ENCODE measurements around the gene SRPX2.

The SRPX2 gene

GRCh38 chrX:100611951-100612350 is 32.0 kb upstream of the SRPX2 start:
- TF ChIP-seq, protein P1, sequence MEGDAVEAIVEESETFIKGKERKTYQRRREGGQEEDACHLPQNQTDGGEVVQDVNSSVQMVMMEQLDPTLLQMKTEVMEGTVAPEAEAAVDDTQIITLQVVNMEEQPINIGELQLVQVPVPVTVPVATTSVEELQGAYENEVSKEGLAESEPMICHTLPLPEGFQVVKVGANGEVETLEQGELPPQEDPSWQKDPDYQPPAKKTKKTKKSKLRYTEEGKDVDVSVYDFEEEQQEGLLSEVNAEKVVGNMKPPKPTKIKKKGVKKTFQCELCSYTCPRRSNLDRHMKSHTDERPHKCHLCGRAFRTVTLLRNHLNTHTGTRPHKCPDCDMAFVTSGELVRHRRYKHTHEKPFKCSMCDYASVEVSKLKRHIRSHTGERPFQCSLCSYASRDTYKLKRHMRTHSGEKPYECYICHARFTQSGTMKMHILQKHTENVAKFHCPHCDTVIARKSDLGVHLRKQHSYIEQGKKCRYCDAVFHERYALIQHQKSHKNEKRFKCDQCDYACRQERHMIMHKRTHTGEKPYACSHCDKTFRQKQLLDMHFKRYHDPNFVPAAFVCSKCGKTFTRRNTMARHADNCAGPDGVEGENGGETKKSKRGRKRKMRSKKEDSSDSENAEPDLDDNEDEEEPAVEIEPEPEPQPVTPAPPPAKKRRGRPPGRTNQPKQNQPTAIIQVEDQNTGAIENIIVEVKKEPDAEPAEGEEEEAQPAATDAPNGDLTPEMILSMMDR (conservative IDR thresholded peaks at IDR 0.05; ENCODE audit: low read depth, low read length) = no peak
- no peak for DNase-seq (ENCODE audit: low read depth)
- H3K4me3 ChIP-seq (ENCODE audit: low read length) = no peak overlapping the region

GRCh38 chrX:100615005-100615404 is 29.0 kb upstream of the SRPX2 start:
- TF ChIP-seq, protein P1 (conservative IDR thresholded peaks at IDR 0.05; ENCODE audit: low read depth, low read length) = peak; percentile 63
- no peak overlapping the region for H3K4me3 ChIP-seq (ENCODE audit: low read length)
- no peak for DNase-seq (ENCODE audit: low read depth)

GRCh38 chrX:100623001-100623400 is 21.0 kb upstream of the SRPX2 start:
- H3K4me3 ChIP-seq (ENCODE audit: low read length) = no peak overlapping the region
- DNase-seq (ENCODE audit: low read depth) = no peak
- TF ChIP-seq, protein P1 (conservative IDR thresholded peaks at IDR 0.05; ENCODE audit: low read depth, low read length) = no peak

GRCh38 chrX:100625985-100626491 is 18.0 kb upstream of the SRPX2 start:
- H3K4me3 ChIP-seq (ENCODE audit: low read length) = no peak overlapping the region
- DNase-seq (ENCODE audit: low read depth) = no peak
- TF ChIP-seq, protein P1 (conservative IDR thresholded peaks at IDR 0.05; ENCODE audit: low read depth, low read length) = no peak

DNA sequence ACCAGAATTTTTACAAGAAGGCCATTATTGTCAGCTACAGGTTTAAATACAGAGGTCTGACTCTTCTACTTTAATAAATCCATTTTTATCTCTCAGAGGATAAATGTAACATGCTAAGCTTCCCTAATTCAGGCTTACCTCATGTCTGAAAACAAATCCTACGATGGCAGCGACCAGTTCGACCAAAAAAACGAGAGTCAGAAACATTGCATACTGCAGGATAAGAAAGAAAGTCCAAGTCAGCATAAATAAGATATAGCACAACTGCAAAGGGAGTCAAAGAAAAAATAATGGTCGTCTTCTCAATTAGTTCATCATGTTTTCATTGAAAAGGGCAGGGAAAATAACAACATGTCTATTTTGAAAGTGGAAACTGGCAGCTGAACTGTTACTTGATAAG is 9.0 kb upstream of the SRPX2 start:
- TF ChIP-seq, protein P1 (conservative IDR thresholded peaks at IDR 0.05; ENCODE audit: low read depth, low read length) = no peak
- no peak for DNase-seq (ENCODE audit: low read depth)
- peak overlapping the region; percentile 77 for H3K4me3 ChIP-seq (ENCODE audit: low read length)

DNA sequence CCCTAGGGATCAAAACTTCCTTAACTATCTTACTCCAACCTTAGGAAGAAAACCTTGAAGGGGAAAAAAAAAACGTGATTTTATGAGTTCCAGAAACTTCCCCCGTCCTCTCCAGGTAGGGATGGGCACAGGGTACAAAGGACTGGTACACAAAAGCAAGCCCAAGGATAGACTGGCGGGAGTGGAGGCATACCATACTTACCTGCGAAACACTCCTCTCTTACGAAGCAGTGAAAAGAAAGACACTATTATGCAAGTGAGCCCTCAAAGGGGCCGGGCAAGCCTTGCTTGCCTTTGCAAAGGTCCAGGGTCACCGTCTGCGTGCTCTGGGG is 8.0 kb upstream of the SRPX2 start:
- no peak for DNase-seq (ENCODE audit: low read depth)
- TF ChIP-seq, protein P1 (conservative IDR thresholded peaks at IDR 0.05; ENCODE audit: low read depth, low read length) = no peak
- peak overlapping the region; percentile 77 for H3K4me3 ChIP-seq (ENCODE audit: low read length)

GRCh38 chrX:100636321-100636991 is 7.5 kb upstream of the SRPX2 start, which contains the start of gene TSPAN6:
TSPAN6 (minus strand) TSS chrX:100636806; CDS start chrX:100636694, 112 bp downstream.
- TF ChIP-seq, protein P1 (conservative IDR thresholded peaks at IDR 0.05; ENCODE audit: low read depth, low read length) = peak; percentile 55
- peak within 1 kb of the TSS; percentile 77 for H3K4me3 ChIP-seq (ENCODE audit: low read length)
- peak; percentile 50 for DNase-seq (ENCODE audit: low read depth)
